GM18517 (cell line): ENCODE results near the gene TBC1D30.
"Not testable (repeated sequence)": the region's sequence is repeated elsewhere in the genome, so short reads cannot be mapped to it uniquely, and the experiment has no call there.

Experiments used
- ATAC-seq: cut with Tn5 transposase; IDR thresholded peaks from one replicate; pipeline ENCODE4 v1.9.1; 2021; ENCODE audit warnings: mild to moderate bottlenecking, moderate library complexity; ENCODE audit not compliant: unreplicated experiment

Gene TBC1D30

DNA sequence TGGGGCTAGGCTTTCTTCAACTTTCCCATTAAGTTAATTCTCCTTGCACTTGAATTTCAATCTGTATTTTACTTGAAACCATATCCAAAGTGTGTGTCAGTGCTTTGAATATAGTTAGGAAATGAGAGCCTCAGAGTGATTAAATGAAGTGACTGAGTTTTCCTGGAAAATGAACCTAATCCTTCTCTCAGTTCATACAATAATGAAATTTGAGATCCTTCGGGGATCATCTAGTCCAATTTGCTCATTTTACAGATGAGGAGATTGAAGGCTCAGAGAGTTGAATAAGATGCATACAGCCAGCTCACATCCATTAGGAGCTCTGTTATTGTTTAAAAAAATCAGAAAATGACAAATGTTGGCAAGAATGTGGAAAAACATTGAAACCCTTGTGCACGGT lies 18.3 kb upstream of the TBC1D30 start:
- no peak for ATAC-seq

DNA sequence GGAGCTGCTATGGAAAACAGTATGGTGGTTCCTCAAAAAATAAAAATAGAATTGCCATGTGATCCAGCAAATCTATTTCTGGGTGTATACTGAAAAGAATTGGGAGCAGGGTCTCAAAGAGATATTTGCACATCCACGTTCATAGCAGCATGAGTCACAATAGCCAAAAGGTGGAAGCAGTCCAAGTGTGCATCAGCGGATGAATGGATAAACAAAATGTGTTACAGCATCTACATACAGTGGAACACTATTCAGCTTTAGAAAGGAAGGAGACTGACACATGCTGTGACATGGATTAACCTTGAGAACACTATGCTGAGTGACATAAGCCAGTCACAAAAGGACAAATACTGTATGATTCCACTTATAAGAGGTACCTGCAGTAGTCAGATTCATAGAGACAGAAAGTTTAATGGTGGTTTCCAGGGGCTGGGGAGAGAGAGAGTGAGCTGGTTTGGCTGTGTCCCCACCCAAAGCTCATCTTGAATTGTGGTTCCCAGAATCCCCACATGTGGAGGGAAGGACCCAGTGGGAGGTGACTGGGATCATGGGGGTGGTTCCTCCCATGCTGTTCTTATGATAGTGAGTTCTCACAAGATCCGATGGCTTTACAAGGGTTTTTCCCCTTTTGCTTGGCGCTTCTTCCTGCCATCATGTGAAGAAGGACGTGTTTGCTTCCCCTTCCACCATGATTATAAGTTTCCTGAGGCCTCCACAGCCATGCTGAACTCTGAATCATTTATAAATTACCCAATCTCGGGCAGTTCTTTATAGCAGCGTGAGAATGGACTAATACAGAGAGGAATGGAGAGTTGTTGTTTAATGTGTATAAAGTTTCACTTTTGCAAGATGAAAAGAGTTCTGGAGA lies 17.6 kb upstream of the TBC1D30 start:
- ATAC-seq: no peak

DNA sequence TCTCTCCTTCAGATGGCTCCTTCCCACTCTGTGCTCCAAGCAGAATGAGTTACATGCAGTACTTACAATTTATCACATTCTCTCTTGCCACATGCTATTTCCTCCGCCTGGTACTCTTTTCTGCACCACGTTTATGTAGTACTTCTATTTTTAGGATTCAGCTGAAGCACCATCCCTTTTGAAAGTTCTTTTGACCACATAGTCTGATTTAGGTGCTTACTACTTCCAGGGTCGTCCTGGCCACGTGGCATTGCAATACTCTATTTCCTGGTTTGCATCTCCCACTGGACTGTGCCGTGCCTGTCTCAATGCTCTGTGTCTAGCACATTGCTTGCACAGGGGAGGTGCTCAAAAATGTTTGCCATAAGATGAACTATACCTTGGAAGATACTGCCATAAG lies 16.3 kb upstream of the TBC1D30 start:
- no peak for ATAC-seq

DNA sequence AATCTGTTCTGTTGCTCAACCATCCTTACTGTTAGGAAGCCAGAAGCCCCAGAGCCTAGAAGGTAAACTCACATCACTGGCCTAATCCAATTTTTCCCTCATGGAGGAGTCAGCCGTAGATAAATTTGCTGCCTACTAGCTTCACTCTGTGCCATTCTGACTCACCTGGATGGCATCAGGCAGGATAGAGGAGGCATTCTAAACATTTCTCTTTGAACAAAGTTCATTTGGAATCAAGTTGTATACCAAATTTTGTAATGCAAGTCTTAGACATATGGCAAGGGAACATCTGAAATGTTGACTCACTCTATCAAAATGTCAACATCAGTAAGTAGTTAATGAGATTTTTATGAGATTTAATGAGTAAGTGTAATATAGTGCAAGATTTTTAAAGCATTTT lies 13.6 kb upstream of the TBC1D30 start:
- ATAC-seq: no peak

DNA sequence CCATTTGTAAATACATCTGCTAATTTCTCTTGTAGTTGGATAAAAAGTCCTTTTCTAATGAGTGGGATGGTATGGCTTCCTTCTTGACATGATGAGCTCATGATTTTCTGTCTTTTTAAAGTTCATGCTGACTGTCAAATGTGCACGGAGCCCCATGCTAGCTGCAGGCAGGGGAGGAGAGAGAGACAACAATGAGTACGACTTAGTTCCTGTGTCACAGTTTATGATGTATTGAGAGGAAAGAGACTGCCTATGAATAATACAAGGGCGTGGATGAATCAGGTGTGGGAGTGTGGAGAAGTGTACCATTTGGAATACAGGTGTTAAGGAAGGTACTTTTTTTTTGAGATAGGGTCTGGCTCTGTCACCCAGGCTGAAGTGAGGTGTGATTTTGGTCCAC lies 10.7 kb upstream of the TBC1D30 start:
- no peak for ATAC-seq

DNA sequence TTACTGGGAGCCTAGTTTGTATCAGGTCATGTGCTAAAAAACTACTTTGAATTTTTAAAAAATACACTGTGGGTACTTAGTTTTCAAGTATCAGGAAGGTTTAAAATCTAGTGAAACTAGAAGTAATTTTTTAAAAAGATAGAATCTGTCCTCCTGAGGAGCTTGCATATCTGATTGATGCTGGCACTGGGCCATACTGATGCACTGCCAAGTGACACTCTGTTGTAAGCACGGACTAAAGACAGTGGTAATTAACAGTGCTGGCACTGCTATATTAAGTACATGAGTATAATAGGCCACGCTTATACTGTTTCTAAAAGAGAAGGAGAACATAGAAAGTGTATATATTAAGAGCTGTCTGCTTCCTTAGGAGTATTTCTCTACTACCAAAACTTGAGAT lies 10.0 kb upstream of the TBC1D30 start:
- ATAC-seq: no peak

DNA sequence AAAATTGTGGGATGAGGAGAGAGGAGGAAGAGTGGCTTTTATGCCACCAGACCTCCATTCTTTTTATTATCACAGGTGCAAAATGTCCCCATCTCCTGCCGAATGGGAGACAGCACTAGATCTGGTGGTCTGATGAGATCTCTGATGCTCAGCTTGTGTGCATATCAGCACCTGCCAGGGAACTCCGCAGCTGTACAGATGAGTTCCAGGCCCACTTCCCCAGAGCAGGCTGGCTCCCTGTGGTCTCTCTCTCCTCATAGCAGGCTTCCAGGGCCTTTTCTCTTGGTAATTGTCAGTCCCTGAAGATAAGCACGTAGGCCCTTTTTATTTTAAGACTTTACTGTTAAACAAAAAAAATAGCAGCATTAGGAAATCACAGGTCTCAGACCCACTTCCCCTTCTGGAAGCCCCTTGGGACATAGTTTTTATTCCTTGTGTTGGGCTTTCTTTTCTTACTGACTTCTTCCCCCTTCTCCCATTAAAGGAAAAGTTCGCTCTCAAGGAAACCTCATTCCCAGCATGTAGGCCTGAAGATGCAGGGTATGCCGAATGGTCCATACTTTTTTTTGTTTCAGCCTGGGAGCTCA lies 4.5 kb upstream of the TBC1D30 start:
- no peak for ATAC-seq

DNA sequence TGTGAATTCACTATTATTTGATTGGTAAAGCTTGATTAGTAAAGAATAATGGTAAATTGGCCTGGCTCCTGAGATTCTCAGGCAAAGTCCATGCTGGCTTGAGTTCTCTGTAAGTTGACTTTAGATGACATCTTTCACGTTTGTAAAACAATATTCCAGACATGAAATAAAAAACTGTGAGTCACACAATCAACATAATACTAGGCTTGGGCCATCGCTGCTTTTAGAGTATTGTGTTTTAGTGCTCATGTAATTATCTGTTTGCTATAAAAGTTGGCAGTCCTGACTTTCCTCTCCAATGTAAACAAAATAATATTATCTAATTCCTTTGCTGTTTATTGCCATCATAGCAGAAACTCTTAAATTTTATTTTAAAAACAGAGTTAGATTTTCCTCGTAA lies 3.9 kb upstream of the TBC1D30 start:
- ATAC-seq: no peak

DNA sequence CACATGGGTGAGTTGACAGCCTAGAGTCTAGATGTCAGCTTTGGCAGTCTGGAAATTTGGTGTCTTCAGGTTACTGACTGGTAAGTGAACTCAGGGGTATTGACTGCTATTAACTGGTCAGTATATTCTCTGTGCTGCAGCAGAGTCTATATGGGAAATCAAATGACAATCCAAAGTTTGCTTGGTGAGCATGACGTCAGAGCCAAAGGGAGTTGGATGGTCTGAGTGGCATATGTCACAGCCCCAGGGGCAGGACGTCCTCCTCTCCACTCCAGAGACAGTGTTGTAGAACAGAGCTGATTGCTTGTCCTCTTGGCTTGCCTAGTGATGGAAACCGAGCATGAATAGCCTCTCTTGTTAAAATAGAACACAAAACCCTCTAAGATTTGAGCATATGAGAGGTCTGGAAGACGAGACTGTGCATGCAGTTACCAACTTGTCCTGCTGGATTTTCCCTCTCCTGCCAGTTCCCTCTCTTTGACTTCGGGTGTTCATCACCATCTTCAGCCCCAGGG lies 3.3 kb upstream of the TBC1D30 start:
- no peak for ATAC-seq

DNA sequence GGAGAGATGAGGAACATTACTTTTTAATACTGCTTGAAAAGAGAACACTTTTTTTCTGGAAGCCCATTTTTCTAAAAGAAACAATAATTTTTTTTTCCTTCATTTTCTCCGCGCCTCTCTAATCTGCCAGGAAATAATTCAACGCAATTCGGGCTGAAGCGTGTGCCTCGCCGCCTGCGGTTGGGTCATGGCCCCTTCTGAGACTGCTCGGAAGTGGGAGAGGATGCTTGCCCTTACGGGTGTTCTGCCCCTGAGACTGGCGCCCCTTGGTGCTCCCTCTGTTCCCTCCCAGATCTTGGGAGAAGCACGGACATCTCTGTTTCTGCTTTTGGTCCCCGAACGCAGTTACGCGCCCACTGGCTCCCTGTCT lies 332 bp upstream of the TBC1D30 start:
- no peak for ATAC-seq

DNA sequence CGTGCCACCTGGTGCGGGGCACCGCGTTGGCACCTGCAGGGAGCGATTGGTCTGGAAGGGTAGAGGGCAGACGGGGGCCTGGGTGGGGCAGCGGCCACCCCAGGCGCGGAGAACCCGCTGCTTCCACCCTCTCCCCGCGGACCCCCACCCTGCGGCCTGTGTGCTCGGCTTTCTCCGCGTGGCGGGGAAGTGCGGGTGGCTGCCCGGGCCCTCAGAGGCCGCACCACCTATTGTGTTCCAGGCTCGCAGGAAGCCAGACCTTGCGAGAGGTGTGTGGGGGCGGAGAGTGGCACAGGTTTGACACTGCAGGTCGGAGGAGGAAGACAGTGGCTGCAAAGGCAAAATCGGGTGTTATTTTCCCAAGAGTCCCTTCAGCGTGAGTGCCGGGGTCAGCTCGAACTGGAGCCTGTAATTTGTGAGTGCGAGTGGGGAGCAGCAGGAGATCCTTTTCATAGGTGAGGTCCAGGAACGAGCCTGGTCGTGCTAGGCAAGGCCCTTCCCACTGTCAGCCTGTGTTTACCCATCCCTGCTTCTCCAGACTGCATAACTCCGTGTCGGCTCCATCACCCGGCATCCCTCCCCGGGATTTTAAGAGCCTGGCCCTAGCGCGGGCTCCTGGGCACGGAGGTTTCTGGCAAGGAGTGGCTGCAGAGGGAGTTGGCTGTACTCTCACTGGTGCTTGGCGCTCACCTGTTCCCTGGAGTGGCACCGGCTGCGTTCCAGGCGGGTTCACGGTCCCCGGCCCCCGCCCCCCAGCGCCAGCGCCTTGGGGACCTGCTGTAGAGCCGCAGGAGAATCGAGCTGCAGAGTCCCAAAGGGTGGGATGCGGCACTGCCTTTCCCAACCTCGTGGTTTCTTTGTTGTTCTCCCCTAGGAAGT lies 935 bp downstream of the TBC1D30 start:
- ATAC-seq: no peak

DNA sequence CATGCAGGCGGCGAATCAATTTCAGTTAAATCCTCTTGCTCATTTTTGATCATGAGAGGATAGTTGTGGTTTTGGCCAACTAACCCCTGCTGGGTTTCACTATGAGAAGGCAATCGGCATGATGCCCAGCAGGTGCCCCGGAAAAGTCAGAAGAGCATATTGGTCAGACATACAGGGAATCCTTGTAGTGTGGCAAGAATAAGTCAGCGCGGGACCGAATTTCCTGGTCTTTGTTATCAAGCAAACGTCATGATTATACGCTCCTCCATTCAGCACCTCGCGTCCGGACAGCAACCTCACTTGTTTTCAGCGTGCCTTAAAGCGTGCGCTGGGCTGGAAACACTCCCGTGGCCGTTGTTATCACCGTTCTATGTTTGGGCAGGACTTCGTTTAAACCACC lies 1.8 kb downstream of the TBC1D30 start:
- ATAC-seq: no peak

DNA sequence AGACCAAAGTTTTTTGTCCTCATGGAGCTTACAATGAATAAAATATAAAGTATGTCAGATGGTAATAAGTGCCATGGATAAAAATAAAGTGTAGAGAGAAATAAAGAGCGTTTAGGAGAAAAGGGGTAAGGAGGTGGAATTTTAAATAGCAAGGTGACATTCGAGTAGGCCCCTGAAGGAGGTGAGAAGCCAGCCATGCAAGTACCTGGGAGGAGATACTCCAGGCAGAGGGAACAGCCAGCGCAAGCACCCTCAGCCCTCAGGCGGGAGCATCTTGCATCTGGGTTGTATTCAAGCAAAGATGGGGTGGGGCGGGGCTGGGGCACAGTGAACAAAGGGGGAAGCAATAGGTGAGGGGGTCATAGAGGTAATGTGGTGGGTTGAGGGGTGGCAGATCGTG lies 4.3 kb downstream of the TBC1D30 start:
- ATAC-seq: no peak

DNA sequence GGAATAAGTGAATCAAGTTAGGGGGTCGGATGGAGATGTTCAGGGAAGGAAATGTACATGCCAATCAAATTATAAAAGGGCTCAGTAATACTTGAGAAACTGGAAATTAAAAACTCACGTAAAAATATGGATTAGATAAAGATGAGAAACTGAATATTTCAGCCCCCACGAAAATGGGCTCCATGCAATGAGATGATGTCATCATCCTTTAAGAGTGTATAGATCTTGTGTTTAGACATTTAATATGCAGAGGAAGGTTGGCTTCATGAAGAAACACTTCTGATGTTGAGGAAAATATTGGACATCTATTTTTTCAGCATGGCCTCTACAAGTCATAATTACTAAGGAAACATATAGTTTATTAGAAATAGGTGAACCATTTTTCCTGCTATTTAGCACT lies 9.5 kb downstream of the TBC1D30 start:
- ATAC-seq: no peak

DNA sequence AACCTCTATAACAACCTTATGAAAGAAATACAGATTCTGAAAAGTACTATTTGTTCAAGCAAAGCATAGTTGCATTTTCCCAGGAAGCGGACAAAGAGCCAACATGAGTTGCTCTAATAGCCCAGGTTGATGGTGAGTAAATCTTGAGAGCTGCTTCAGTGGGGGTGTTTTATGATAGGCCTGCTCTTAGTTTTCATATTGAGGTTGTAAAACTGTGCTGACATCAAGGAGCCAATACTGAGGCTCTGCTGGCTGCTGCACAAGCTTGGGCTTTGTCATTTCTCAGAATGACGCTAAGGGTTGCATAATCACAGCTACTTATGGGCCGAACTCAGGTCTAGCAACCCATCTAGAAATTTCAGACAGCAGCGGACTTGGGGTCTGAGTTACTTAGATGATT lies 11.5 kb downstream of the TBC1D30 start:
- ATAC-seq: no peak

DNA sequence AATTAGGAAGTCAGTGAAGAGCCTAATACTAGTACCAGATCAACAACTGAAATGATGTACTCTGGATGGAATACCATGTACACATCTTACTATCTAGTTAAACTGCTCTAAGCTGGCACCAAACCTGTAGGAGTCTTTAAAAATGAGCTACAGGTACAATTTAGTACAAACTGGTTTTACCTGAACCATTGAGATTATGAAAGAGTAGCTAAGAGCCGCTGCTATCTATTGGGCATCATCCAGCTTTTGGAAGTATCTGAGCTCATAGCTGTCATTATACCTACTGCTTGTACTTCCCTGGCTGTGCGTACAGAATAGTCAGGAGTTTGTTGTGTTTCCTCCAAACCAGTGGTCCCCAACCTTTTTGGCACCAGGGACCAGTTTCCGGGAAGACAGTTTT lies 12.4 kb downstream of the TBC1D30 start:
- no peak for ATAC-seq

DNA sequence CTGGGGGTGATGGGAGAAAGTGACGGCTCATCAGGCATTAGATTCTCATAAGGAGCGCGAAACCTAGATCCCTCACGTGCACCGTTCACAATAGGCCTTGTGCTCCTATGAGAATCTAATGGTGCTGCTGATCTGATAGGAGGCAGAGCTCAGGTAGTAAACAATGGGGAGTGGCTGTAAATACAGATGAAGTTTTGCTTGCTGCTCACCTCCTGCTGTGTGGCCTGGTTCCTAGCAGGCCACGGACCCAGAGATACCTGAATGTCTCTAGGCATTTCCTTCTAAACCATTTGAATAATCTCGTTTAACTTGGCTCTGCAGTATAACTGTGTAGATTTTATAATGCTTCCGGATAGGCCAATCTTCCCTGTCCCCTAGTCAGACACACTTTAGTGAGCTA lies 13.0 kb downstream of the TBC1D30 start:
- no peak for ATAC-seq

DNA sequence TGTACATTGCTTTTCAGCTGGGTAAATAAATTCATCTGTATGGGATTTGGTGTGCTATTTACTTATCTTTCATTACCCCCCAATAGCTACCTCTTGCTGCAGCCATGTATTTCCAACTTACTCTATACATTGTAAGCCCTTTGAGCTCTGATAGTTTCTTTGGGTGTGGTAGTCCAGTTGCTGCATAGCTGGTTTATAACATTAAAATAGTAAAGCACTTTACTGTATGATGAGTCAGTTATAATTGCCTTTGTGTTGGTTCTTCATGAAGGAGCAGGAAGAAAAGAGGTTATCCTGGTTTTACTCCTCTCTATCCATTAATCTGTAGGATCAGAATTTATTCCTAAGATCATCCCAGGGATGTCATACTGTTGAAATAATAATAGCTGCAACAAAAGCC lies 15.7 kb downstream of the TBC1D30 start:
- no peak for ATAC-seq

DNA sequence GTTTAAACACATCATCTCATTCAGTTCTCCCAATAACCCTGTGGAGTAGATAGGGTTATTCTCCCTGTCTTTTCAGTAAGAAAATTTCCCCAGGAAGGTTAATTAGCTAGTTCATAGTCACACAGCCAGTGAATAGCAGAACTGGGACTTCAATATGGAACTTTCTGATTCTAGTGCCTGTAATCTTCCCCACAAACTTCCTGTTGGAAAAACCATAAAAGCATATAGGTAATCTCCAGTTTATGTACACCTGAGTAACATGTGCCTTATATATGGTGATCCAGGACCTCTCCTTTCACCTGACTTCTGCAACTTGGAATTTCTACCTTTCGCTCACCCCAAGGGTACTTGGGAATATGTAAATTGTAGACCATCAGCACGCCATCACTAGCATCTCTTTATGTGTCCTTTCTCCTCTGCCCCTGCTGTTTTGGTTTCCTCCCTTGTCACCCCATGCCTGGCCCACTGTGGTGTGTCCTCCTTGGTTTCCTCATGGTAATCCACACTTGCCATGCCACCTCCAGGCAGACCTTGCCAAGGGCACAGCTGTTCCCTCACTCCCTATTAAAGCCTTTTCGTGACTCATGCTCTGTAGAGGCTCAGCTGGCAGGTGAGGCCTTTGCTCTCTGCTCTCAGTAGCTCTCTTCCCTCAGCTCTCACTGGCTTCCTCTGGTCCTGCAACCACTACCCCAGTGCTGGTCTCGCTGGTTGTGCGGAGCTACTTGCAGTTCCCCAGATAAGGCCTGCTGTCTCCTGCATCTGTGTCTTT lies 16.7 kb downstream of the TBC1D30 start:
- ATAC-seq: no peak

DNA sequence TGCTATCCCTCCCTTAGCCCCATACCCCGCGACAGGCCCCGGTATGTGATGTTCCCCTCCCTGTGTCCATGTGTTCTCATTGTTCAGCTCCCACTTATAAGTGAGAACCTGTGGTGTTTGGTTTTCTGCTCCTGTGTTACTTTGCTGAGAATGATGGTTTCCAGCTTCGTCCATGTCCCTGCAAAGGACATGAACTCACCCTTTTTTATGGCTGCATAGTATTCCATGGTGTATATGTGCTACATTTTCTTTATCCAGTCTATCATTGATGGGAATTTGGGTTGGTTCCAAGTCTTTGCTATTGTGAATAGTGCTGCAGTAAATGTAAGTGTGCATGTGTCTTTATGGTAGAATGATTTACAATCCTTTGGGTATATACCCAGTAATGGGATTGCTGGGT lies 24.0 kb downstream of the TBC1D30 start:
- not testable (repeated sequence) for ATAC-seq
